Lower leg skin (tissue), 4 donors: Measurements from ENCODE around the gene LIMD2. TPM values are rescaled to one million over a fixed set of nuclear protein-coding genes. Genes with fewer than 3 reads are reported as not detected.

Experiments
- DNase-seq, 2 donors: peaks; one replicate each; pipeline ENCODE4 v3.0.0-alpha.2; 2019; ENCODE audit warnings: low spot score in 2 of 2
- H3K4me3 ChIP-seq: fragments of 200-600 bp; sonication (generic); 2 replicates; pipeline ENCODE4 v1.5.1; 2017; ENCODE audit warnings: mild to moderate bottlenecking, low read depth; ENCODE audit not compliant: poor library complexity, severe bottlenecking
- POLR2A ChIP-seq, 2 donors: fragments of 450-650 bp; IDR thresholded peaks; one replicate each; pipeline ENCODE4 v1.6.1; 2016 to 2017; ENCODE audit warnings: antibody characterized with exemption in 2 of 2, mild to moderate bottlenecking in 1 of 2, moderate library complexity in 1 of 2
- WGBS, 2 donors: methylation state at CpG; one replicate each; pipeline ENCODE4 v1.1.5; 2018; 5-methylcytosine and 5-hydroxymethylcytosine counted together
- intact Hi-C: fragments of 100-400 bp; cut with DNase I; formaldehyde crosslinking; loops from one replicate; pipeline ENCODE4 v1.15.0; 2023; ENCODE audit warnings: low total_unique reads
- total RNA-seq, 4 donors: library from RNA; depleted of rRNA; stranded (reverse); fragments of >200 nt; gene quantifications; one replicate each; pipeline ENCODE4 v1.1.0, GENCODE V29; 2016
- TF ChIP-seq, protein P1 (sequence below), 3 donors: fragments of 450-650 bp; IDR thresholded peaks; one replicate each; pipeline ENCODE4 v1.5.1; 2016; ENCODE audit warnings: antibody characterized with exemption in 3 of 3, mild to moderate bottlenecking in 3 of 3, moderate library complexity in 2 of 3

Gene LIMD2
- total RNA-seq, 4 donors from 2014 or later = 3.3 to 9.0 (median 4.8) TPM

DNA sequence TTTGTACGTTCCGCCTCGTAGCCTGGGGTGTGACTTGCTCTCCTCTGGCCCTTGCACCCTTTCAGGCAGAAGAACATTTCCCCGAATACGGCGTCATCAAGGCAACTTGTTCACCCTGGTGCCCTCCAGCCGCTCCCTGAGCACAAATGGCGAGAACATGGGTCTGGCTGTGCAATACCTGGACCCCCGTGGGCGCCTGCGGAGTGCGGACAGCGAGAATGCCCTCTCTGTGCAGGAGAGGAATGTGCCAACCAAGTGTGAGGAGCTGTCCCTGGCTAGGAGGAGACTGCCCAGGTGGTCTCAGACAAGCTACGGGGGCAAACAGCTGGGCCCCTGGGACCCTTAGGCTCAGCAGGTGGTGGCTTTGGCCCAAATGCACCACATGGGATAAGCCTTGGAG is 10.4 kb downstream of the LIMD2 start:
- DNase-seq = no peak
- TF ChIP-seq, protein P1, sequence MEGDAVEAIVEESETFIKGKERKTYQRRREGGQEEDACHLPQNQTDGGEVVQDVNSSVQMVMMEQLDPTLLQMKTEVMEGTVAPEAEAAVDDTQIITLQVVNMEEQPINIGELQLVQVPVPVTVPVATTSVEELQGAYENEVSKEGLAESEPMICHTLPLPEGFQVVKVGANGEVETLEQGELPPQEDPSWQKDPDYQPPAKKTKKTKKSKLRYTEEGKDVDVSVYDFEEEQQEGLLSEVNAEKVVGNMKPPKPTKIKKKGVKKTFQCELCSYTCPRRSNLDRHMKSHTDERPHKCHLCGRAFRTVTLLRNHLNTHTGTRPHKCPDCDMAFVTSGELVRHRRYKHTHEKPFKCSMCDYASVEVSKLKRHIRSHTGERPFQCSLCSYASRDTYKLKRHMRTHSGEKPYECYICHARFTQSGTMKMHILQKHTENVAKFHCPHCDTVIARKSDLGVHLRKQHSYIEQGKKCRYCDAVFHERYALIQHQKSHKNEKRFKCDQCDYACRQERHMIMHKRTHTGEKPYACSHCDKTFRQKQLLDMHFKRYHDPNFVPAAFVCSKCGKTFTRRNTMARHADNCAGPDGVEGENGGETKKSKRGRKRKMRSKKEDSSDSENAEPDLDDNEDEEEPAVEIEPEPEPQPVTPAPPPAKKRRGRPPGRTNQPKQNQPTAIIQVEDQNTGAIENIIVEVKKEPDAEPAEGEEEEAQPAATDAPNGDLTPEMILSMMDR (IDR thresholded peaks at IDR 0.05) = no peak
- no peak for TF ChIP-seq POLR2A (IDR thresholded peaks at IDR 0.05)
- intact Hi-C loops = no loop called here
- no peak overlapping the region for H3K4me3 ChIP-seq
- WGBS, 2 donors = 93 to 95% methylated on average over 14 of the region's 14 CpGs

DNA sequence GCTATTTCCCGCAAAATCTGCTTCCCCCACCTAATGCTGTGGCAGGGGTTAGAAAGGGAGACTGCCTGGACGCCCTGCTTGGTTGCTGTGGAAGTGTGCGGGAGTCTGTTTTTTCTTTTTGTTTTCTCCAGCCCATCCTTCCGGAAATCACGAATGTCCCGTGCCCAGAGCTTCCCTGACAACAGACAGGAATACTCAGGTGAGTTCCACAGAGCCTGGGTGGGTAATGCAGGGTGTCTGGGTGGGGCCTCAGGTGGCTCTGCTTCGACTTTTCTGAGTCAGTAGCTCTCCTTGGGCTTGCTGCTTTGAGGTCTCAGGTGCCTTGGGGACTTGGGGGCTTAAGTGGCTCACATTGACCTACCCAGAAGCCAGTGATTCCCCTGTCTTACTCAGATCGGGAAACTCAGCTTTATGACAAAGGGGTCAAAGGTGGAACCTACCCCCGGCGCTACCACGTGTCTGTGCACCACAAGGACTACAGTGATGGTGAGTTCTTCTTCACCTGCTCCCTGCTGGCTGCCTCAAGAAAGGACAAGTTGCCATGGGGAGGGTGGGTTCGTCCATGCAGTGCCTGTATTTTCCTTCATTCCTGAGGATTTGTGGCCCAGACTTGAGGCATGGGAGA is 11.4 kb downstream of the LIMD2 start:
- TF ChIP-seq, protein P1 (IDR thresholded peaks at IDR 0.05) = no peak
- no peak for TF ChIP-seq POLR2A (IDR thresholded peaks at IDR 0.05)
- 85 to 89% methylated on average over 12 of the region's 12 CpGs for WGBS, 2 donors
- DNase-seq = no peak
- no peak overlapping the region for H3K4me3 ChIP-seq
- intact Hi-C loops = no loop called here

DNA sequence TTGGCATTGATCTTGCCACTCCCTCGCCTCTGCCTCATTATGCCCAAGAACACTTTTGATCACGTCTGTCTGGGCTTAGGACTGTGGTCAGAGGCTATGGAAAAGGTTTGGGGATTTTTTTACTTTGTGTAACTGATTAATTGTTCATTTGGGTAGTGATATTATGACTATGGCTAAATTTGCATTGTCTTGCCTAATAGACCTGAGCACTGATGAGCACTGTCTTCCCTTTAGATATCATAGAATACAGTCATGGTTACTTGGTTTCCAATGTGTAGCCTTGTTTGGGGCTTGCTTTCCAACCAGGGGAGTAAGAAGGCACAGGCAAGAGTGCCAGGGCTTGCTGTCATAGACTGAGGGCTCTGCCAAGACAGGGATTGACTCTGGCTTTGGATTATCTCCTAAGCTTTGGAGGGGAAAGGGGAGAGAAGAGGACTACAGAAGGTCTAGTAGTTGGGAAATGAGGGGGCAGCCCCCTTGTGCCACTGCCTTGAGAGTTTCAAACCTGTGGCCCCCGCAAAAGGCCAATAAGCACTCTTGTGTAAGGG is 13.7 kb downstream of the LIMD2 start:
- intact Hi-C loops = no loop called here
- no peak for DNase-seq
- H3K4me3 ChIP-seq = no peak overlapping the region
- WGBS, 2 donors = 89 to 92% methylated on average over 3 of the region's 3 CpGs
- TF ChIP-seq POLR2A (IDR thresholded peaks at IDR 0.05) = no peak
- TF ChIP-seq, protein P1 (IDR thresholded peaks at IDR 0.05) = no peak

DNA sequence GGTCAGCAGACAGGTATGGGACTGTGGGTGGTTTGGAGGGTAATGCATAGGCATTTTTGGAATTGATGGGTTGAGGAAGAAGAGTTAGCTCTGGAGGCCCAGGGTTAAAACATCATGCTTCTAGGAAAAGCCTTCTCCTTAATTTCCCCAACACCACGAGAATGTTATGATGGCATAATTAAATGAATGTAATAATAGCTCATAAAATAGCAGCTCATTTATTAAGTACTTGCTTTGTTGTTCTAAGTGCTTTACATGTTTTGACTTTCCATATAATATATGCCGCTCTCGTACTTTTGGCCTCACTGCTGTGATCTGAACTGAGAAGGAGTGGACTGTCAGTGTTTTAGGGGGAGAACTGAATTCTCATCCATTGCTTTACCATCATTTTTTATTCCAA is 14.3 kb downstream of the LIMD2 start:
- TF ChIP-seq, protein P1 (IDR thresholded peaks at IDR 0.05) = no peak
- TF ChIP-seq POLR2A (IDR thresholded peaks at IDR 0.05) = no peak
- intact Hi-C loops = no loop called here
- 77 to 79% methylated on average over 3 of the region's 3 CpGs for WGBS, 2 donors
- no peak for DNase-seq
- no peak overlapping the region for H3K4me3 ChIP-seq

DNA sequence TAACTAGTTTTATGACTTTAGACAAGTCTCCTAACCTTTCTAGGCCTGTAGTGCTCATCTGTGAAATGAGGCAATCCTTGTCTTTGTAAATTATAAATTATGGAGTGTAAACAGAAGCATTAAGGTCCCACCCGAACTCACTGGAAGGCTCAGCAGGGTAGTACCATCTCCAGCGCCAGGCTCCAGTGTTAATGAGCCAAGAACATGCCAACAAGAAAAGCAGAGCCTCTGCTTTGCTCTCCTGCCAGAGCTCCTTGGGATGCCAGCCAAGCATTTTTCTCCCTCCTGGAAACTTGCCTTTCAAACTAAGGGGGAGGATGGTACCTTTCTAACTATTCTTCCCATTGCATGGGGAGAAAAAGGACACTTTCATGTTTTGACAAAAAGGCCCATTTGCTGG is 14.9 kb downstream of the LIMD2 start:
- intact Hi-C loops = no loop called here
- TF ChIP-seq, protein P1 (IDR thresholded peaks at IDR 0.05) = no peak
- no peak for TF ChIP-seq POLR2A (IDR thresholded peaks at IDR 0.05)
- no peak overlapping the region for H3K4me3 ChIP-seq
- 25 to 31% methylated on average over 2 of the region's 2 CpGs for WGBS, 2 donors
- DNase-seq = no peak

DNA sequence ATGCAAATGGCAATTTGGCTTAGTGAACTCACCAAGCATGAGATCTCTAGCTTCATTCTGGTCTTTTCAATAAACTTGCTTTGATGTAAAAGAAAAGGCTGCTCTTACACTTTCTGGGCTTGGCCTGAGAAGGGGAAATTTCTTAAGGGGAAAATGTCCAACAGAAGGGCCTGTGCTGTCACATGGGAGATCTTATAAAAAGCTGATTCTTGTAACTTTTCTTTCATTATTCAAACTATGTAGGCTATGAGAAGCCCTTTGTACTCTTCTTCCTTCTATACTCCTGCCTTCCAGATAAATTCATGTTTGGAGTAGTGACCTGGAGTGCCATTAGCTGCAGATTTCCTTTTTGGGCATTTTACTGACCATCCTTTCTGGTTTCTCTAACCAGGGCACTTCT is 16.9 kb downstream of the LIMD2 start:
- DNase-seq = no peak
- intact Hi-C loops = no loop called here
- H3K4me3 ChIP-seq = no peak overlapping the region
- TF ChIP-seq POLR2A (IDR thresholded peaks at IDR 0.05) = no peak
- TF ChIP-seq, protein P1 (IDR thresholded peaks at IDR 0.05) = no peak
